Activated effector memory CD4-positive, alpha-beta T cell treated with Interleukin-2 at 50 U/mL for 16 hours (primary cell): Measurements from ENCODE around the gene FHL1.
"Not testable (repeated sequence)": the region's sequence is repeated elsewhere in the genome, so short reads cannot be mapped to it uniquely, and the experiment has no call there.

ENCODE experiments used
- DNase-seq: peaks from one replicate; pipeline ENCODE4 v3.0.0-alpha.2; 2020

FHL1 gene

GRCh38 chrX:136147315-136147901 is at the start of gene FHL1:
Gene FHL1, plus strand, starts transcription at chrX:136147533.
- DNase-seq: peak; percentile 49

GRCh38 chrX:136097871-136098805 is 49.2 kb upstream of the FHL1 start:
- DNase-seq: no peak

GRCh38 chrX:136104936-136105335 is 42.4 kb upstream of the FHL1 start:
- no peak for DNase-seq

- DNase-seq: no peak
Measured at GRCh38 chrX:136106920-136107528, 40.3 kb upstream of the FHL1 start.

DNA sequence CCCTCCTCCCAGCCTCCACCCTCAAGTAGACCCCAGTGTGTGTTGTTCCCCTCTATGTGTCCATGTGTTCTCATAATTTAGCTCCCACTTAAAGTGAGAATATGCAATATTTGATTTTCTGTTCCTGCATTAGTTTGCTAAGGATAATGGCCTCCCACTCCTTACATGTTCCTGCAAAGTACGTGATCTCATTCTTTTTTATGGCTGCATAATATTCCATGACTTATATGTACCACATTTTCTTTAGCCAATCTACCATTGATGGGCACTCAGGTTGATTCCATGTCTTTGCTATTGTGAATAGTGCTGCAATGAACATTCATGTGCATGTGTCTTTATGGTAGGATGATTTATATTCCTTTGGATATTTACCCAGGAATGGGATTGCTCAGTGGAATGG is 38.4 kb upstream of the FHL1 start:
- not testable (repeated sequence) for DNase-seq

GRCh38 chrX:136112286-136112685 is 35.0 kb upstream of the FHL1 start:
- no peak for DNase-seq

GRCh38 chrX:136112778-136113177 is 34.6 kb upstream of the FHL1 start:
- no peak for DNase-seq

DNA sequence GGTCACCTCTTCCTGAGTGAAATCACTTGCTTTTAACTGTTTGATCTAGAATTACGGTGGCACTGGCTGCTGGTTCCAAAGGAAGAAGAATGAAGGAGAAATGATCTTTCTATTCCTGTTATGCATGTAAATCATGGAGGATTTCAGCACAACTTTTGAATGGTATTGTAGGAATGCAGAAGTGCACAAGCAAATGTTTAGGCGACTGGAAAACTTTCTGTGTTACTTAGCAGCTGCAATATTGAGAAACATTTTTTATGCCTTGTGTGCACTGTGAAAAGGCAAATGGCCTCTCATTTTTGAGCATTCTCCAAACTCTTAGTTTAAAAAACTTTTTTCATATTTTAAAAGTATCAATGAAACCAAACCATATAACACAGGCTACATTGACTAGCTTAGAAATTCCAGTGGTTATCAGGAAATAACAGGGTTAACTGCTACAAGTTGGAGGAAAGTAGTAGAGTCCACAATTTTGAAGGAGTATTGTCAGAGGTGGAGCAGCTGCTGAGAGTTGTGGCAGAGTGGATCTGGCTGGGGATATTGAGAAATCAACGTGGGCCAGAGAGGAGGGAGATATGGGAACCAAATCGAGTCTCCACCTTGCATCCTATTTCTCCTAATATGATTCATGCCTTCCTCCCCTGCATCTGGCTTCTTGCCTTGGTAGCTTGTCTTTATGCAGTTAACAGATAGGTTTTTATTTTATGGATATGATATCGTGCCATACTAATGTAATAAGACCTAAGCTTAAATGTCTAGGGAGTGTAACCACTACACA is 32.0 kb upstream of the FHL1 start:
- DNase-seq: no peak

DNA sequence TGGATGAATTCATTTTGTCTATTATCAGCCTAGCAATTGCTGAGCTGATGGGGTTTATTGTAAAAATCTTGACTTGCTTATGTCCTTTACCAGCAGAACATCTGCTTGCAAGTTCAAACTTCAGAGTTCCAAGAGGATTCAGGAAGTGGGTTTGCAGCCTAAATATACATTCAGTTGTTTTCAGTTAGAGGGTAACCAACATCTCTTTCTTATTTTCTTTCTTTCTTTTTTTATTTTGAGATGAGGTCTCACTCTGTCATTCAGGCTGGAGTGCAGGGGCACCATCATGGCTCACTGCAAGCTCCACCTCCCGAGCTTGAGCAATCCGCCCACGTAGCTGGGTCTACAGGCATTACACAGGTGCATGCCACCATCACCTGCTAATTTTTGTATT is 31.4 kb upstream of the FHL1 start:
- no peak for DNase-seq

- no peak for DNase-seq
Measured at GRCh38 chrX:136121788-136122187, 25.5 kb upstream of the FHL1 start.

DNA sequence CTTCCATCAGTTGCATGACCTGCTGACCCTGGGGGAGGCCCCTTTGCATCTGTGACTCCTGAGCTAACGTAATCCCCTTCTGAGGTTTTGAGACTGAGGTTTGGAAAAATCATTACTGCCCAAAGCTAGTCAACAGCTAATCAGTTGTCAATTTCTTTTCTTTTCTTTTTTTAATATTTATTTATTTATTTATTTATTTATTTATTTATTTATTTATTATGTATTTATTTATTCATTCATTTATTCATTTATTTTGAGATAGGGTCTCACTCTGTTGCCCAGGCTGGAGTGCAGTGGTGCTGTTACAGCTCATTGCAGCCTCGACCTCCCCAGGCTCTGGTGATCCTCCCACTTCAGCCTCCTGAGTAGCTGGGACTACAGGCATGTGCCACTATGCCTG is 25.1 kb upstream of the FHL1 start:
- DNase-seq: no peak

DNA sequence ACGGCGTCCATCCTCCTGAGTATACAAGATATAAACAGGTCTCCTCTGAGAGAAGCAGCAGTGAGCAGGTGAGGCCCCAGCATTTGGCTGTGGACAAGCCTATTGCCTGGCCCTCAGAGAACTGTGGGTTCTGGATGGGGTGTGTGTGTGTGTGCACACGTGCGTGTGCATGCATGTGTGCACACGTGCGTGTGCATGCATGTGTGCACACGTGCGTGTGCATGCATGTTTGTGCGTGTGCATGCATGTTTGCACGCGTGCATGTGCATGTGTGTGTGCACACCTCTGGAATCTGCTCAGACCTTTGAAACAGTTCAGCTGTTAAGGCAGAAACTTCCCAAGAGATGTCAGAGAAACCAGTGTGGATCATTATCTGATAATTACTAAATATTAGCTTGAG is 22.2 kb upstream of the FHL1 start:
- no peak for DNase-seq

- DNase-seq: no peak
Measured at GRCh38 chrX:136126371-136126770, 21.0 kb upstream of the FHL1 start.

DNA sequence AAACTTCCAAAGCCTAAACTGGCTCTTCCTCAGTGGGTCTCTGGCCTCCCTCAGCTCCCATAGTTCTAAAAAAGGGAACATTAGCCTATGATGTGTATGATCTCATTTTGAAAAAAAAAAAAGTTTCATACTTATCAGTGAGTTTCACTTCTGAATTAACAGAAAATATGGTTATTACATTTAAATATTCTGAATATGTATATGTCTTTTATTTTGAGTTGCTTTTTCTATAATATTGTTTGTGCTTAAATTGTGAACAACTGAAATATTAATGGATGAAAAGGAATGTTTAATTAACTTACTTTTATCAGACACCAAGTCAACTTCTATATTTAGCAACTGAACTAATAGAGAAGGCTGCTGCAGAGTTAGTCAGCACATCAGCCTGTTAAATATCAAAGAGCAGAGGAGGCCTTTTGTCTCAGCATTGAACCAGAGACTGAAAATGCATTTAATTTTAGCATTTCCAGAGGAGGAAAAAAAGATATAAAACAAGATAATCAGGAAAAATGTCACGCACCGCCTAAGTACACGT is 20.4 kb upstream of the FHL1 start:
- no peak for DNase-seq

DNA sequence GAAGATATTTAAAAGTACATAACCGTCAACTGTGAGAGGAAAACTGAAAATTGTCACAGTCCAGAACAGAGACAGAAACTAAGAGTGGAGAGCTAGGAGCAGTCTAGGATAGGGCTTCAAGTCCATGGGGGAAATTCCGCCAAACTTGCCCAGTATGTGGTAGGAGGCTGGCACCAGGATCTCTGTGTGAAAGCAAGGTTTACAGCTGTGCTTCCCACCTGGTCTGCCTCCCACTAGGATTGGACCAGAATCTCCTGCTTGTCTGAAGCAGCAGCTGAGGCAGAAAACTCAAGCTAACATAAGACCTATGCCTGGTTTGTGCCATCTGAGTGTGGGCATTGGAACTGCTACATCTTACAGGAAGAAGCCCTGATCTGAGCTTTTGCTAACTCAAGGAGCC is 18.6 kb upstream of the FHL1 start:
- no peak for DNase-seq

DNA sequence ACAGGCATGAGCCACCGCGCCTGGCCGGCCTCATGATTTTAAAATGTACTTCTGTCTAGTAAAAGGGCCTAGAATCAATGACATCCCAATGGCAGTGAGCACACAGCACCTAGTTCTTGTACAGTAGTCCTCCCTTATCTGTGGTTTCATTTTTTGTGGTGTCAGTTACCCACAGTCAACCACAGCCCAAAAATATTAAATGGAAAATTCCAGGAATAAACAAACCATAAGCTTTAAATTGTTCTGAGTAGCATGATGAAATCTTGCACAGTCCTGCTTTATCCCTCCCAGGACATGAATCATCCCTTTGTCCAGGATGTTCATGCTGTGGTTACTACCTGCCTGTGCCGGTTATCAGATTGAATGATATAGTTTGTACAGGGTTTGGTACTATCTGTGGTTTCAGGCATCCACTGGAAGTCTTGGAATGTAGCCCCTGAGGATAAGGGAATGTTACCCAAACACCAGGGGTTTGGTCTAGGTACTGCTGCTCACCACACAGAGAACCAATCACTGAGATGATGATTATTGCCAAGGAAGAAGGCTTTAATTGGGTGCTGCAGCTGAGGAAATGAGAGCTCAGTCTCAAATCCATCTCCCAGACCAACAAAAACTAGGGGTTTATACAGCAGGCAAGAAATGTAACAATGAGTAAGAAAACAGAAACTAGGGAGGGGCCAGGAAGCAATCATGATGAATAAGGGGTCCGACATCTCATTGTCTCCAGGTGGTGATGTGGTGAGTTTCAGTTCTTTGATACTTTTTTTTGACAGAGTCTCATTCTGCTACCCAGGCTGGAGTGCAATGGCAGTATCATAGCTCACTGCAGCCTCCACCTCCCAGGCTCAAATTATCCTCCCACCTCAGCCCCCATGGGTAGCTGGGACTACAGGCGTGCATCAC is 16.2 kb upstream of the FHL1 start:
- no peak for DNase-seq

- no peak for DNase-seq
Measured at GRCh38 chrX:136138939-136139338, 8.4 kb upstream of the FHL1 start.

- DNase-seq: no peak
Measured at GRCh38 chrX:136141569-136141968, 5.8 kb upstream of the FHL1 start.

DNA sequence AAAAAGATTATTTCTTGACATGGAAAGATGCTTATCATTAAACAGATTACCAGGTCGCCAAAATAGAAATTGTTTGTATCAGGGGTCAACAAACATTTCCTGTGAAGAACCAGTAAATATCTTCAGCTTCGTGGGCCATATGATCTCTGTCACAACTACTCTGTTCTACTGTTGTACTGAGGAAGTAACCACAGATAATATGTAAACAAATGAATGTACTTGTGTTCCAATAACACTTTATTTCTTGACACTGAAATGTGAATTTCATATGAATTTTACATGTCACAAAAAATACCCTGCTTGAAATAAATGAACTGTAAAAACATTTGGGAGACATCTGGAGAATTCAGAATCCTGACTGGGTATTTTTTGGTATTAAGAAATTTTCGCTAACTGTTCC is 4.7 kb upstream of the FHL1 start:
- DNase-seq: no peak

DNA sequence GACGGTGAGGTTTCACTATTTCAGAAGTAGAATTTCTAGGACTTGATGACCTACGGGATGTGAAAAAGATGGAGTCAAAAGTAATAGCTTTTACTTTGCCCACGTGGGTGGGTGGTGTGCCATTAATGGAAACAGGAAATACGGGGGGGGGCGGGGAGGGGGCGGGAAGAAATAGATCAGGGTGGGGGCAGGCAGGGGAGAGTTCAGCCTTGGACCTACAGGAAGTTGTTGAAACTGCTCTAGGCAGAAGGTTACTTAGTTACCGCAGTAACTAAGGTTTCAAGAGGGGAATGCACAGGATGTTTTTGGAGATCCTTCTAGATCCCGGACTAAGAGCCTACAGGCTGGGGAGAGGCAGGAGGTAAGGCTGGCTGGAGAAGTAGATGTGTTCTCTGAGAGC is 3.6 kb upstream of the FHL1 start:
- no peak for DNase-seq

GRCh38 chrX:136146614-136147314 is 569 bp upstream of the FHL1 start:
- no peak for DNase-seq
